Osteocyte (in vitro differentiated cells): ENCODE data around the gene DUSP15. TPM values are rescaled to one million over a fixed set of nuclear protein-coding genes. Genes with fewer than 3 reads are reported as not detected.

Experiments used
- DNase-seq: peaks from one replicate; pipeline ENCODE4 v3.0.0; 2021; ENCODE audit warnings: mixed read lengths; ENCODE audit not compliant: unreplicated experiment; ENCODE audit errors: extremely low spot score
- H3K27ac Mint-ChIP-seq: one replicate; pipeline ENCODE4 v1.8.0; 2021; ENCODE audit warnings: mild to moderate bottlenecking, mixed read lengths; ENCODE audit not compliant: unreplicated experiment
- H3K27me3 Mint-ChIP-seq: one replicate; pipeline ENCODE4 v1.8.0; 2021; ENCODE audit warnings: mixed read lengths; ENCODE audit not compliant: unreplicated experiment
- H3K36me3 Mint-ChIP-seq: one replicate; pipeline ENCODE4 v1.8.0; 2021; ENCODE audit warnings: mixed read lengths; ENCODE audit not compliant: unreplicated experiment
- H3K4me1 Mint-ChIP-seq: one replicate; pipeline ENCODE4 v1.8.0; 2021; ENCODE audit warnings: mixed read lengths; ENCODE audit not compliant: unreplicated experiment
- H3K4me3 Mint-ChIP-seq: one replicate; pipeline ENCODE4 v1.8.0; 2021; ENCODE audit warnings: mild to moderate bottlenecking, moderate library complexity, mixed read lengths; ENCODE audit not compliant: unreplicated experiment
- H3K9me3 Mint-ChIP-seq: one replicate; pipeline ENCODE4 v1.8.0; 2021; ENCODE audit warnings: mixed read lengths; ENCODE audit not compliant: unreplicated experiment
- CTCF ChIP-seq: fragments of 200-600 bp; sonication (generic); IDR thresholded peaks from 2 replicates; pipeline ENCODE4 v1.5.0; 2021; ENCODE audit warnings: antibody characterized with exemption, mild to moderate bottlenecking, moderate library complexity
- total RNA-seq: library from RNA; stranded (reverse); gene quantifications from 2 replicates; pipeline ENCODE4 v1.2.1, GENCODE V29; 2021

Gene DUSP15
- total RNA-seq, 1 donor from 2014 or later: 3.2 TPM

- H3K36me3 Mint-ChIP-seq: no peaks in the 10 kb centered on the region
- no peak overlapping the region for H3K4me3 Mint-ChIP-seq
- DNase-seq: no peak
These were observed 45.4 kb upstream of the DUSP15 start for GRCh38 chr20:31915491-31916280.

GRCh38 chr20:31914170-31914569 lies 43.8 kb upstream of the DUSP15 start:
- no peaks in the 10 kb centered on the region for H3K9me3 Mint-ChIP-seq
- H3K4me1 Mint-ChIP-seq: no peaks in the 10 kb centered on the region
- no peaks in the 10 kb centered on the region for H3K36me3 Mint-ChIP-seq
- no peak overlapping the region for H3K27ac Mint-ChIP-seq
- no peak for DNase-seq
- H3K4me3 Mint-ChIP-seq: no peak overlapping the region
- H3K27me3 Mint-ChIP-seq: peaks cover 37% of the 10 kb centered on the region
- TF ChIP-seq CTCF: no peak

More at GRCh38 chr20:31915491-31916280, 45.4 kb upstream of the DUSP15 start:
- TF ChIP-seq CTCF: no peak
- H3K27ac Mint-ChIP-seq: no peak overlapping the region
- H3K4me1 Mint-ChIP-seq: no peaks in the 10 kb centered on the region
- H3K9me3 Mint-ChIP-seq: no peaks in the 10 kb centered on the region
- peaks cover 45% of the 10 kb centered on the region for H3K27me3 Mint-ChIP-seq

DNA sequence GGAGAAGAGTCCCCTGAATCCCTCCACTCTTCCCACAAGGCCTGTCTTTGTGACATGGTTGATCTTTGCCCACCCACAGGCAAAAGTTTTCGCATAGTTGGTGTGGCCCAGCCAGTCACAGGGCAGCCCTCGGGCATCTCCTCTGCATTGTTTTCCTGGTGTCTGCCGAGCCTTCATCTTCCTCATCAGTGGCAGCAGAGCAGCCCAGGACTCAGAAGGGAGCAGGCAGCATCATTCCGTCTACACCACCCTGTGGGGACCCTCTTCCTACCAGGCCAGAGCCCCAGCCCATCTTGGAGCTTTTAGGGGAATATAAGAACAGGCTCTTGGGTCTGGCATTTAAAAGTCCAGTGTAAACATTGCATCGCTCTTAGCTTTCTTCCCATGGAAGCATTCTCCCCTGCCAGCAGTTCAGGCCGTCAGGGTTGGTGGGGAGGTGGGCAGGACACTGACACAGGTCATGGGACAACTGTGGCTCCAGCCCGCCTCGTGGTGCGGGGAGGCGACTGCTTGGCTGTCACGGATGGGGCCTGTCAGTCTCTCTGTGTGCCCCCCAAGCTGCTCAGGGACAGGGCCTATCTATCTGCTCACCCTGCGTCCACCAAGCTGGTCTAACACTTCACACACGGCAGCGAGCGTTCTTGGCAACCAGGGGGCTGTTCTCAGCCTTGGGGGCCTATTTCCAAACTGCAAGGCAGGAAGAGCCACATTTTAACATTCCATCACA lies 43.3 kb upstream of the DUSP15 start:
- no peak overlapping the region for H3K27ac Mint-ChIP-seq
- no peak for DNase-seq

DNA sequence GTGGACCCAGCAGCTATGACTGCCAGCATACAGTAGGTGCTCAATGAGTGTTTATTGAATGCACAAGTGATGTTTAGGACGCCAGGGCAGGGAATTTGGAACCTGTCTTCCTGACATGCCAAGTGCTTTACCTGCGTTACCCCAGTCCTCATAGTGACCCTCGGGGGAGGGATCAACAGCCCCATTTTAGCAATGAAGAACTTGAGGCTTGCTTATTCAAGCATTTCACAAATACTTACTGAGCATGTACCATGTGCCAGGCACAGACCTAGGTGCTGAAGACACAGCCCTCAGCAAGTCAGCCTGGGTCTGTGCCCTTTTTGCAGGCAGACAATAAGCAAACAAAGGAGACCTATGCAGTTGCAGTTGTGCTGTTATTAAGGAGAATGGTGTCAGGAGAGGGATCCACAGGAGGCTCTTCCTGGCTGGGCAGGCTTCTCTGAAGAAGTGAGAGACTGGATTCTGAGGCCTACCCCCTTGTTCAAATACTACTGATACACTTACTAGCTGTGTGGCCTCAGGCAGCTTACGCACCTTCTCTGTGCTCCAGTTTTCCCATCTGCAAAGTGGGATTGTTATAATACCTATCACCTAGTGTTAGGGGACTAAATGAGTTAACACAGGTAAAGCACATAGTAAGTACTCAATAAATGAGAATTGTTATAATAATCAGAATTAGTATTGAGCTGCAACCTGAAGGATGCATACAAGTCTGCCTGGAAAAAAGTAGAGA lies 39.9 kb upstream of the DUSP15 start:
- H3K27me3 Mint-ChIP-seq: peaks cover 12% of the 10 kb centered on the region
- H3K27ac Mint-ChIP-seq: no peak overlapping the region
- H3K9me3 Mint-ChIP-seq: no peaks in the 10 kb centered on the region
- TF ChIP-seq CTCF: no peak
- H3K4me1 Mint-ChIP-seq: no peaks in the 10 kb centered on the region
- H3K4me3 Mint-ChIP-seq: no peak overlapping the region
- DNase-seq: no peak
- no peaks in the 10 kb centered on the region for H3K36me3 Mint-ChIP-seq

More for the DNA sequence above, 43.3 kb upstream of the DUSP15 start:
- Mint-ChIP-seq H3K36me3 (no peaks in the 10 kb centered on the region), H3K9me3 (no peaks in the 10 kb centered on the region), H3K4me1 (no peaks in the 10 kb centered on the region), H3K4me3 (no peak overlapping the region), H3K27me3 (peaks cover 33% of the 10 kb centered on the region)
- no peak for TF ChIP-seq CTCF
